Keratinocyte (primary cell): ENCODE data around the gene SKIC3.

ENCODE experiments used
- EZH2 ChIP-seq: IDR thresholded peaks from one replicate; pipeline ENCODE4 v1.6.1; 2012; ENCODE audit warnings: inconsistent platforms, mild to moderate bottlenecking, low read length, moderate library complexity
- TF ChIP-seq, protein P1 (sequence below), 3 experiments: IDR thresholded peaks in 1 of 3; conservative IDR thresholded peaks in 1 of 3; optimal IDR thresholded peaks in 1 of 3; 2 replicates in 2 of 3; 3 replicates in 1 of 3; pipeline versions ENCODE3 to v1.5.1; 2011; ENCODE audit warnings: low read length in 3 of 3, mild to moderate bottlenecking in 3 of 3, moderate library complexity in 2 of 3, control low read depth in 1 of 3, inconsistent platforms in 1 of 3; ENCODE audit not compliant: insufficient read depth in 2 of 3; ENCODE audit errors: extremely low read depth in 1 of 3

- TF ChIP-seq, protein P1, sequence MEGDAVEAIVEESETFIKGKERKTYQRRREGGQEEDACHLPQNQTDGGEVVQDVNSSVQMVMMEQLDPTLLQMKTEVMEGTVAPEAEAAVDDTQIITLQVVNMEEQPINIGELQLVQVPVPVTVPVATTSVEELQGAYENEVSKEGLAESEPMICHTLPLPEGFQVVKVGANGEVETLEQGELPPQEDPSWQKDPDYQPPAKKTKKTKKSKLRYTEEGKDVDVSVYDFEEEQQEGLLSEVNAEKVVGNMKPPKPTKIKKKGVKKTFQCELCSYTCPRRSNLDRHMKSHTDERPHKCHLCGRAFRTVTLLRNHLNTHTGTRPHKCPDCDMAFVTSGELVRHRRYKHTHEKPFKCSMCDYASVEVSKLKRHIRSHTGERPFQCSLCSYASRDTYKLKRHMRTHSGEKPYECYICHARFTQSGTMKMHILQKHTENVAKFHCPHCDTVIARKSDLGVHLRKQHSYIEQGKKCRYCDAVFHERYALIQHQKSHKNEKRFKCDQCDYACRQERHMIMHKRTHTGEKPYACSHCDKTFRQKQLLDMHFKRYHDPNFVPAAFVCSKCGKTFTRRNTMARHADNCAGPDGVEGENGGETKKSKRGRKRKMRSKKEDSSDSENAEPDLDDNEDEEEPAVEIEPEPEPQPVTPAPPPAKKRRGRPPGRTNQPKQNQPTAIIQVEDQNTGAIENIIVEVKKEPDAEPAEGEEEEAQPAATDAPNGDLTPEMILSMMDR (optimal IDR thresholded peaks at IDR 0.05 in 1 of 3, IDR thresholded peaks at IDR 0.05 in 1 of 3, conservative IDR thresholded peaks at IDR 0.05 in 1 of 3; ENCODE audit: extremely low read depth in 1 of 3, insufficient read depth in 2 of 3, low read length in 3 of 3): no peak
- no peak for TF ChIP-seq EZH2
Measured at GRCh38 chr5:95543017-95543705, 11.6 kb downstream of the SKIC3 start.
